OCI-LY7 (cell line): ENCODE results near the gene ITM2C. TPM values are rescaled to one million over a fixed set of nuclear protein-coding genes. Genes with fewer than 3 reads are reported as not detected.

Experiments used
- BruUV-seq: library from RNA; stranded (reverse); fragments of 400-500 nt; replicated peaks from 2 replicates; lab custom pipeline; 2021; lab: Mats Ljungman, UMichigan
- CTCF ChIA-PET: fragments of 300-600 bp; sonication (Branson Sonifier 250); formaldehyde crosslinking; loops from one replicate; lab custom pipeline; 2022; ENCODE audit warnings: antibody characterized with exemption; ENCODE audit not compliant: unreplicated experiment; lab: Charles Lee
- POLR2A ChIA-PET: fragments of 300-600 bp; sonication (Branson Sonifier 250); formaldehyde crosslinking; loops from one replicate; lab custom pipeline; 2022; ENCODE audit warnings: antibody characterized with exemption; lab: Charles Lee
- DNase-seq: peaks from one replicate; pipeline ENCODE4 v3.0.0-alpha.2; 2015; ENCODE audit warnings: low spot score
- H2AFZ ChIP-seq: fragments of 200-600 bp; sonication (generic), shearing (Covaris generic); 2 replicates; pipeline ENCODE4 v1.6.1; 2014; ENCODE audit warnings: mild to moderate bottlenecking, antibody characterized with exemption, low read length, moderate library complexity
- H3K27ac ChIP-seq: fragments of 200-600 bp; sonication (generic); 2 replicates; pipeline ENCODE4 v1.5.1; 2014; ENCODE audit warnings: mixed run types, low read depth, mild to moderate bottlenecking, moderate library complexity, low read length, inconsistent platforms; ENCODE audit not compliant: poor library complexity, severe bottlenecking
- H3K36me3 ChIP-seq: fragments of 200-600 bp; sonication (generic); 2 replicates; pipeline ENCODE4 v1.6.1; 2014; ENCODE audit warnings: mild to moderate bottlenecking, antibody characterized with exemption, low read length, moderate library complexity, mixed read lengths; ENCODE audit not compliant: insufficient read depth
- H3K4me1 ChIP-seq: fragments of 200-600 bp; sonication (generic); 2 replicates; pipeline ENCODE4 v1.5.1; 2014; ENCODE audit warnings: mild to moderate bottlenecking, low read length; ENCODE audit not compliant: insufficient read depth, poor library complexity, severe bottlenecking
- H3K4me2 ChIP-seq: fragments of 200-600 bp; sonication (generic); 2 replicates; pipeline ENCODE4 v1.6.1; 2014; ENCODE audit warnings: mild to moderate bottlenecking, low read length
- H3K4me3 ChIP-seq: fragments of 200-600 bp; sonication (generic); 2 replicates; pipeline ENCODE4 v1.5.1; 2014; ENCODE audit warnings: mild to moderate bottlenecking, low read depth, low read length; ENCODE audit not compliant: poor library complexity, severe bottlenecking
- H3K79me2 ChIP-seq: fragments of 200-600 bp; sonication (generic); 2 replicates; pipeline ENCODE4 v1.6.1; 2016; ENCODE audit warnings: low read depth, mild to moderate bottlenecking, low read length, moderate library complexity, mixed read lengths; ENCODE audit not compliant: insufficient read depth
- H3K9me2 ChIP-seq: fragments of 200-600 bp; sonication (generic); 2 replicates; pipeline ENCODE4 v1.6.1; 2016; ENCODE audit warnings: mild to moderate bottlenecking, low read length, mixed read lengths; ENCODE audit not compliant: insufficient read depth
- H3K9me3 ChIP-seq: fragments of 200-600 bp; sonication (generic); 2 replicates; pipeline ENCODE4 v1.6.1; 2014; ENCODE audit warnings: mild to moderate bottlenecking, mixed run types, low read length, mixed read lengths
- H4K20me1 ChIP-seq: fragments of 200-600 bp; sonication (generic); 2 replicates; pipeline ENCODE4 v1.6.1; 2014; ENCODE audit warnings: mild to moderate bottlenecking, antibody characterized with exemption, low read length, moderate library complexity, mixed read lengths; ENCODE audit not compliant: insufficient read depth
- CTCF ChIP-seq: fragments of 200-600 bp; sonication (generic); conservative IDR thresholded peaks from 2 replicates; pipeline ENCODE4 v1.5.1; 2014; ENCODE audit warnings: mild to moderate bottlenecking, antibody characterized with exemption, low read length, moderate library complexity, mixed read lengths
- EZH2phosphoT487 ChIP-seq: fragments of 200-600 bp; sonication (generic); IDR thresholded peaks from 2 replicates; pipeline ENCODE4 v1.6.1; 2018; ENCODE audit warnings: low read depth, borderline replicate concordance, mild to moderate bottlenecking, mixed run types, antibody characterized with exemption, low read length, moderate library complexity, mixed read lengths
- intact Hi-C: fragments of 100-400 bp; cut with micrococcal nuclease; formaldehyde crosslinking; loops from one replicate; pipeline ENCODE4 v1.10.0; 2022; ENCODE audit not compliant: unreplicated experiment
- total RNA-seq, 2 experiments: library from RNA; depleted of rRNA in 1 of 2; stranded (reverse); fragments of >200 nt in 1 of 2; shearing (Covaris generic) in 1 of 2; gene quantifications; 2 replicates each; pipeline ENCODE4 v1.2.3, GENCODE V29; 2014 to 2022

Gene ITM2C
- total RNA-seq, 2 experiments from 2014 or later: not detected

- intact Hi-C loops: no loop called here
- Histone ChIP-seq H3K4me1 (no peaks in the 10 kb centered on the region), H2AFZ (no peak overlapping the region), H3K27ac (no peak overlapping the region), H3K79me2 (no peaks in the 10 kb centered on the region), H3K4me2 (no peak overlapping the region), H4K20me1 (no peaks in the 10 kb centered on the region), H3K9me3 (no peaks in the 10 kb centered on the region), H3K4me3 (no peak overlapping the region), H3K9me2 (no peaks in the 10 kb centered on the region), H3K36me3 (no peaks in the 10 kb centered on the region)
- DNase-seq: no peak
- no peak for TF ChIP-seq EZH2phosphoT487
- TF ChIP-seq CTCF: no peak
- POLR2A ChIA-PET: no interaction called here
- CTCF ChIA-PET: no interaction called here
- no TSS peak for BruUV-seq
These were observed 50.6 kb downstream of the ITM2C start for GRCh38 chr2:230915319-230915718.

DNA sequence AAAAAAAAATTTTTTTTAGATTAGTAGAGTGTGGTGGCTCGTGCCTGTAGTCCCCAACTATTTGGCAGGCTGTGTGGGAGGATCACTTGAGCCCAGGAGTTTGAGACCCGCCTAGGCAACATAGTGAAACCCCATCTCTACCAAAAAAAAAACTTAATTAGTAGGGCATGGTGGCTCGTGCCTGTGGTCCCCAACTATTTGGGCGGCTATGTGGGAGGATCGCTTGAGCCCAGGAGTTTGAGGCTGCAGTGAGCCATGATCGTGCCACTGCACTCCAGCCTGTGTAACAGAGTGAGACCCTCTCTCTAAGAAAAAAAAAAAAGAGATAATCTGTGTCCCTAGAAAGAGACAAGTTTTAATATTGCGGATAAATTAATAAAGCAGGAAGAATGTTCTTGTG is 51.5 kb downstream of the ITM2C start:
- Histone ChIP-seq H3K4me1 (no peaks in the 10 kb centered on the region), H3K4me3 (no peak overlapping the region), H3K9me2 (no peaks in the 10 kb centered on the region), H2AFZ (no peak overlapping the region), H3K4me2 (no peak overlapping the region), H3K79me2 (no peaks in the 10 kb centered on the region), H3K9me3 (no peaks in the 10 kb centered on the region), H3K36me3 (no peaks in the 10 kb centered on the region), H3K27ac (no peak overlapping the region), H4K20me1 (no peaks in the 10 kb centered on the region)
- ChIA-PET CTCF (no interaction called here), POLR2A (no interaction called here)
- DNase-seq: no peak
- TF ChIP-seq CTCF (no peak), EZH2phosphoT487 (no peak)
- intact Hi-C loops: no loop called here
- BruUV-seq: no TSS peak

DNA sequence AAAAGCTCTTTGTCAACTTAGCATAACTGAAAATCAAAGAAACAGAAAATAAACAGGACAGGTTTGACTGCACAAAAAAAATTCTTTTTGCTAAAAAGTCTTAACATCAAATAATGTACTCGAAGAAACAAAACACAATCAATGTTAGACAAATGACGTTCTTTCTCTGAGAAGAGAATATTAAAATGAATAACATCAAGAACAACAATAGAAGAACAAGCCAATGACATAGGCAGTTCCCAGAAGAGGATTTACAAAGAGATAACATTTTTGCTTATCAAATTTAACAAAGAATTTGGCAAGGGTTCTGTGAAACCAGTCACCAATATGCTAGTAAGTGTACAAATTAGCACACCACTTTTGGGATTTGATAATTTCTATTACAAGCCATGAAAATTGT is 54.5 kb downstream of the ITM2C start:
- Histone ChIP-seq H3K4me2 (no peak overlapping the region), H2AFZ (no peak overlapping the region), H4K20me1 (no peaks in the 10 kb centered on the region), H3K9me3 (no peaks in the 10 kb centered on the region), H3K4me3 (no peak overlapping the region), H3K4me1 (no peaks in the 10 kb centered on the region), H3K27ac (no peak overlapping the region), H3K79me2 (no peaks in the 10 kb centered on the region), H3K36me3 (no peaks in the 10 kb centered on the region), H3K9me2 (no peaks in the 10 kb centered on the region)
- DNase-seq: no peak
- CTCF ChIA-PET: no interaction called here
- POLR2A ChIA-PET: interaction anchor here (0.9 kb wide), 1 partner anchor 37 kb away, joined by 3 read pairs; no protein-coding TSS in a partner anchor
- TF ChIP-seq EZH2phosphoT487 (no peak), CTCF (no peak)
- intact Hi-C loops: no loop called here
- BruUV-seq: no TSS peak
